Activated CD4-positive, alpha-beta T cell treated with anti-CD3 and anti-CD28 coated beads, Interleukin-2, amount 10 ng/mL, durations not matched to agents 7 days and 5 days (primary cell): ENCODE data around the gene PTPRN2. TPM values are rescaled to one million over a fixed set of nuclear protein-coding genes. Genes with fewer than 3 reads are reported as not detected.
"Not testable (repeated sequence)": the region's sequence is repeated elsewhere in the genome, so short reads cannot be mapped to it uniquely, and the experiment has no call there.

Source experiments
- CTCF ChIA-PET: fragments of 350-600 bp; sonication (Branson Sonifier 250); formaldehyde crosslinking; loops from one replicate; lab custom pipeline; 2021; ENCODE audit warnings: antibody characterized with exemption; lab: Charles Lee
- POLR2A ChIA-PET: fragments of 350-600 bp; sonication (Branson Sonifier 250); formaldehyde crosslinking; loops from one replicate; lab custom pipeline; 2021; ENCODE audit warnings: antibody characterized with exemption; lab: Charles Lee
- DNase-seq: peaks from one replicate; pipeline ENCODE4 v3.0.0-alpha.2; 2020
- H3K27ac Mint-ChIP-seq: one replicate; pipeline ENCODE4 v1.8.0; 2021; ENCODE audit warnings: mild to moderate bottlenecking, moderate library complexity, mixed read lengths
- H3K27me3 Mint-ChIP-seq: one replicate; pipeline ENCODE4 v1.8.0; 2021; ENCODE audit warnings: mixed read lengths
- H3K36me3 Mint-ChIP-seq: one replicate; pipeline ENCODE4 v1.8.0; 2021; ENCODE audit warnings: low read depth, mixed read lengths
- H3K4me1 Mint-ChIP-seq: one replicate; pipeline ENCODE4 v1.8.0; 2021; ENCODE audit warnings: mixed read lengths
- H3K4me3 Mint-ChIP-seq: one replicate; pipeline ENCODE4 v1.8.0; 2021; ENCODE audit warnings: mild to moderate bottlenecking, moderate library complexity, mixed read lengths
- H3K9me3 Mint-ChIP-seq: one replicate; pipeline ENCODE4 v1.8.0; 2021; ENCODE audit warnings: mixed read lengths
- total RNA-seq, 2 experiments: library from RNA; stranded (reverse); gene quantifications; one replicate each; pipeline ENCODE4 v1.2.3, GENCODE V29; 2021

PTPRN2 gene
- total RNA-seq, 2 experiments from 2014 or later, result 2.6 to 2.7 TPM

DNA sequence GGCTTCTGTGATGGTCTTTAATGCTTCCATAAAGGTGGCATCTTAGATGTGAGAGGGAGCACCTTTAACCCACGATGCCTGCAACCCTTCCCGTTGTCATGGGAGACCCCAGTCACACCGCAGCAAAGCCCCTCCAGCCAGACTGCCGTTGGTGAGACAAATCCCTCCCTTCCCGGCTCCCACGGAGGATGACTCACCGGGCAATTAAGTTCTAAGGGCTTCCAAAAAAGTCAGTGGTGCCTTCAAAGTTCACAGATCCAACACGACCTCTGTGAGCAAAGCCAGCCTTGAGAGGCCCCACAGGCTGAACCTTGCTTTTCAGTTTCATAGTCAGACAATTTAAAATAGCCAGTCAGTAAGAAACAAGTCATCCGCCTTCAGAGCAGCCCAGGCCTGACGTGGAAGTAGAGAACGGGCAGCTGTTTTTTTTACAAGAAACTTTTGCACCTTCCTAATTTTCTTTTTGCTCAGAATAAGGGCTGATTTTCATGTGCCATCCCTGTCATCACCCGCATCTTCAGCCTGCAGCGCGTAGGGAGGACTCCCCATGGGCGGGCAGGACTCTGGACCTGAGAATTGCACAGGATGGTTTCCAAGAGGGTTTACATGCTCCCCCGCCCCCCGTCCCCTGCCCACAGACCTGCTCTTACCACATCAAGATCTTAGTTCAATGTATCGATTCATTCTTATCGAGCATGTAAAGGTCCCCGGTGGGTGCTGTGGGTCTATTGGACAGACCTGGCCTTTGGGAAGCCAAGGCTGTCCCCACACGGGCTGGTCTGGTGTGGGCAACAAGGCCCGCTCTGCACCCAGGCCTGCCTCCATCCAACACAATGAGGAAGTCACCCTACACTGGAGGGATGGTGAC is 916.9 kb downstream of the PTPRN2 start:
- no peaks in the 10 kb centered on the region for H3K9me3 Mint-ChIP-seq

DNA sequence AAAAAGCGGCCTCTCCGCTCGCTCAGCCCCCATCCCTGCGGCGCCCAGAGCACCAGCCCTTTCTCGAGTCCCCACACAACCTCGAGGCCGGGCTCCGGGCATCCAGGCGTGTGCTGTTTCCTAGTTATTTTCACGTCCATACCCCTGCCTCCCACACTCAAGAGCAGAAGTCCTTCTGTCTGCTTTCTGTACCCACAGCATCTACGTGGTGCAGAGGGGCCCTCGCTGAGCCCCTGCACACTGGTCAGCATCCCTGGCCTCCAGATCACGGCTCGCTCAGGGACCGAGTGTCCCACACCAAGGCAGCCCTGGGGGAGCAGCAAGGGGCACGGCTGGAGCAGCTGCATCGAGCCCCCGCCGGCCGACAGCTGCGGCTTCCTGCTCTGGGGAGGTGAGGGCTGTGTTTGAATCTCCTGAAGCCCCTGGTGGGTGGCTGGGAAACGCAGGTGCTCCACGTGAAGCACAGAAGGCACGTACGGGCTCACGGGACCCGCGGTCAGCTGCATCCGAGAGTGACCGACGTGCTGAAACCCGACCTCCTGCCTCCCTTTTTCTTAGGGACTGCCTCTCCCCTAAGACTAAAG is 917.8 kb downstream of the PTPRN2 start:
- no peaks in the 10 kb centered on the region for H3K9me3 Mint-ChIP-seq
- POLR2A ChIA-PET, result no interaction called here
- no peak overlapping the region for H3K4me3 Mint-ChIP-seq
- DNase-seq, result no peak
- H3K36me3 Mint-ChIP-seq, result no peaks in the 10 kb centered on the region
- CTCF ChIA-PET, result no interaction called here
- no peak overlapping the region for H3K27ac Mint-ChIP-seq
- H3K4me1 Mint-ChIP-seq, result peaks cover 11% of the 10 kb centered on the region
- peaks cover 28% of the 10 kb centered on the region for H3K27me3 Mint-ChIP-seq

More for the DNA sequence above, 916.9 kb downstream of the PTPRN2 start:
- ChIA-PET CTCF (interaction anchor here (1.1 kb wide), 1 partner anchor 8 kb away, joined by 3 read pairs; no protein-coding TSS in a partner anchor), POLR2A (no interaction called here)
- Mint-ChIP-seq H3K36me3 (no peaks in the 10 kb centered on the region), H3K27ac (no peak overlapping the region), H3K27me3 (peaks cover 28% of the 10 kb centered on the region), H3K4me3 (no peak overlapping the region), H3K4me1 (peaks cover 11% of the 10 kb centered on the region)
- DNase-seq, result no peak

DNA sequence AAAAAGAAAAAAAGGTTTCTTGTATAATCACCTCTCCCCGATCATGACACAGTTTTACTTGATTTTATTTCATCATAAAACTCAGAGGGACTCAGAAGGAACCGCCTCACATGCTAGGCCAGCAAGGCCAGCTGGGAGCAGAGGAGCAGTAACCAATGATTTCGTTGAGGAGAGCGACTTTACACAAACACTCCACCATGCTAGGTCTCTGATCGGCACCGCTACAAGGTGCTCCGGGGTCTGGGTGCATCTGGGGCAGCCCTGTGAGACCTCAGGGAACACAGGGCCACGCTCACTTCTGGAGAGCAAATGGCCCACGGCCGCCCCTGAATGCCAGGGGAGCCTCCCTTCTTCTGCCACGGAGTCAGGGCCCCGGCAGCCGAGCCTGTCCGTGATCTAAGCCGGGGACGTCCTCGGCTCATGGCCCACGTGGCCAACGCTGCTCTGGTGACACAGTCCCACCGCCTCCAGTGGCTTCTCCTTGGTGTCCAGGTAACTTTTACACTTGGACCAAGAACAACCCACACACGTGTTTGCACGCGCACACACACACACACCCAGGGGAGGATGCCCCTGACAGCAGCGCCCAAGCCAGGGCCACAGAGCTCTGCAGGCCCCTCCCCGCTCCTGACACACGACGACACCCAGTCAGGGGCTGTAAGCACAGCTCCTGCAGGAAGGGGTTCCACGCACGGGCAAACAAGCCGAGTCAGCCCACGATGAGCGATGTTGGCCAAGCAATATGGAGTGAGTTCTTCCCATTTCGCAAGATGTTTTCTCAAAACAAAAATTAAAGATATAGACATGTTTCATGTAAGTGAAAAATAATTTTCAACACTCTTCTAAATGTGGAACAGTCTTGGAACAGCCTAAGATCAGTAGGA is 918.5 kb downstream of the PTPRN2 start:
- Mint-ChIP-seq H3K9me3 (no peaks in the 10 kb centered on the region), H3K27me3 (peaks cover 28% of the 10 kb centered on the region), H3K4me1 (peaks cover 11% of the 10 kb centered on the region), H3K36me3 (no peaks in the 10 kb centered on the region), H3K27ac (no peak overlapping the region), H3K4me3 (no peak overlapping the region)
- no peak for DNase-seq
- POLR2A ChIA-PET, result no interaction called here
- CTCF ChIA-PET, result no interaction called here

DNA sequence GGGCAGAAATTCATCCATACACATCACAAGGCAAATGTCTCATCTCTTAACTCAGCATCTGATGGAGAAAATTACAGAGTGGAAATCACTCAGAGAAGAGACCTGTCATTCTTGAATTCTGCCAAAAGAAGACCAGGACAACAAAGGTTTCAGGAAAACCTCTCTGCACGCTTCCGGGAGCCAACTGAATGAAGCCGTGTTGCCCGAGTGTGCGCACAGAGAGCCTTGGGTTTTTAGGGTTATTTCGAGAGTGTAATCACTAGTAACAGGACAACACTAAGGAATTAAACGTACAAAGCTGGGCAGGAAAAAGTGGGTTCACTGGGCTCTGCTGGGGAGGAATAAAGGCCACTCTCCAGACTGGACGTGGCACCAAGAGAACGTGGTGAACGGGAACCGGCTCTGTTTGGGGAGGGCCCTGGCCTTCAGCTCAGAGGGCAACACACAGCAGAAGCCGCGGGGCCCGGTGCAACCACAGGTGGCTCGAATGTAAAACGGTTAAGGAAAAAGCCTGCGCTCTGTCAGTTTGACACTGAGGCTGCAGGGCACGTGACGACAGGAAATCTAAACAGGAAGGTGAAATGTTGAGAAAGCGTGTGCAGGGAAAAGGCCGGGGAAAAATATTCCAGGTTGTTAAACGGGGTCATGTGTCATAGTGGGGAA is 919.3 kb downstream of the PTPRN2 start:
- Mint-ChIP-seq H3K36me3 (no peaks in the 10 kb centered on the region), H3K9me3 (no peaks in the 10 kb centered on the region), H3K27me3 (peaks cover 28% of the 10 kb centered on the region), H3K27ac (peak overlapping the region; percentile 19), H3K4me3 (no peak overlapping the region), H3K4me1 (peaks cover 11% of the 10 kb centered on the region)
- POLR2A ChIA-PET, result no interaction called here
- no peak for DNase-seq
- CTCF ChIA-PET, result no interaction called here

DNA sequence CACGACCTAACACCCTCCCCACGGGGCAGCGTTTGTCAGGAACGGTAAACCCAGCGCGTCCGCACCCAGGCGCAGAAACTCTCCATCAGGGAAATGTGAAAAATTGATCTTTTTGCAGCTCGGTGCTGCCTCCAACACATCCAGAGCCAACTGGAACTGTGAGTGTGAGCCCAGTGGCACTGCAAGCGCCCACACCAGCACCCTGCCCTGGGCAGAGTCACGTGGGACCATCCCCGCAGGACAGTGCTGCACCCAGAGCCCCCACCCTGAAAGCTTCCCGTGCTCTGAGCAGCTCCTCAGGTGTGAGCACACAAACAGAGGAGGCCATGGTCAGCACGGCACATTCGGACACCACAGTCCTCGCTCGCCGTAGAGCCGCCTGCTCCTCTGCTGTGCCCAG is 919.9 kb downstream of the PTPRN2 start:
- Mint-ChIP-seq H3K9me3 (no peaks in the 10 kb centered on the region), H3K36me3 (no peaks in the 10 kb centered on the region), H3K27me3 (peaks cover 28% of the 10 kb centered on the region), H3K4me1 (peaks cover 11% of the 10 kb centered on the region), H3K27ac (peak overlapping the region; percentile 19), H3K4me3 (no peak overlapping the region)
- POLR2A ChIA-PET, result no interaction called here
- CTCF ChIA-PET, result no interaction called here
- DNase-seq, result no peak

DNA sequence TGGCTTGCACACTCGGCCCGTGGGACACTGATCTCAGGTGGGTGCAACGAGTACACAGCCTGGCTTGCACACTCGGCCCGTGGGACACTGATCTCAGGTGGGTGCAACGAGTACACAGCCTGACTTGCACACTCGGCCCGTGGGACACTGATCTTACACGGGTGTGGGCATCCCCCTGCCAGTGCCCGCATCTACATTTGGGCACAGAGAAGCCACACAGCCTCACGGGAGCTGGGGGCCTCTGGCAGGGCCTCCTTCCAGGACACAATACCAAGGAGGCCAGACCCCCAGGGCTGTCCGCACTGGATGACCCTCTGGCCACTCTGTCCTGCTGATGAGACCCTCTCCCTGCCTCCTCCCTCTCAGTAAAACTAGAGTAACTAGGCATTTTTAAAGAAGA is 920.4 kb downstream of the PTPRN2 start:
- no peaks in the 10 kb centered on the region for H3K9me3 Mint-ChIP-seq
- H3K27me3 Mint-ChIP-seq, result peaks cover 26% of the 10 kb centered on the region
- CTCF ChIA-PET, result no interaction called here
- POLR2A ChIA-PET, result no interaction called here
- peaks cover 11% of the 10 kb centered on the region for H3K4me1 Mint-ChIP-seq
- H3K36me3 Mint-ChIP-seq, result no peaks in the 10 kb centered on the region
- no peak overlapping the region for H3K4me3 Mint-ChIP-seq
- H3K27ac Mint-ChIP-seq, result no peak overlapping the region
- no peak for DNase-seq

DNA sequence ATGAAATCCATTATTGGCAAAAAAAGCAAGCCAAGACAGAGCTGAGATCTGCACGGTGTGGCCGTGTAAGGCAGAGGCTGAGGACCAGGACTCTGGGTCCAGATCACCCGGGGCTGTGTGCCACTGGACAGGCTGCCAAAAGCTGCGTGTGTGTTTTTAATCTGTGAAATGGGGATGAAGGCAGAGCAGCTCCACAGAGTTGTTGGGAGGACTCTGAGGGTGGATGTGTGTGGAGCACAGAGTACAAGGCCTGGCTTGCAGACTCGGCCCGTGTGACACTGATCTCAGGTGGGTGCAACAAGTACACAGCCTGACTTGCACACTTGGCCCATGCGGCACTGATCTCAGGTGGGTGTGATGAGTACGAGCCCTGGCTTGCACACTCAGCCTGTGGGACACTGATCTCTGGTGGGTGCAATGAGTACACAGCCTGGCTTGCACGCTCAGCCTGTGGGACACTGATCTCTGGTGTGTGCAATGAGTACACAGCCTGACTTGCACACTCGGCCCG is 921.0 kb downstream of the PTPRN2 start:
- no peaks in the 10 kb centered on the region for H3K9me3 Mint-ChIP-seq
- no peaks in the 10 kb centered on the region for H3K36me3 Mint-ChIP-seq
- H3K27me3 Mint-ChIP-seq, result peaks cover 26% of the 10 kb centered on the region
- H3K4me1 Mint-ChIP-seq, result peaks cover 11% of the 10 kb centered on the region
- no peak for DNase-seq
- H3K4me3 Mint-ChIP-seq, result no peak overlapping the region
- ChIA-PET CTCF (no interaction called here), POLR2A (no interaction called here)
- H3K27ac Mint-ChIP-seq, result no peak overlapping the region

DNA sequence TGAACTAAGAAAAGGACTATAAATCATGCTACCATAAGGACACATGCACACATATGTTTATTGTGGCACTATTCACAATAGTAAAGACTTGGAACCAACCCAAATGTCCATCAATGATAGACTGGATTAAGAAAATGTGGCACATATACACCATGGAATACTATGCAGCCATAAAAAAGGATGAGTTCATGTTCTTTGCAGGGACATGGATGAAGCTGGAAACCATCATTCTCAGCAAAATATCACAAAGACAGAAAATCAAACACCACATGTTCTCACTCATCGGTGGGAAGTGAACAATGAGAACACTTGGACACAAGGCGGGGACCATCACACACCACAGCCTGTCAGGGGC is 922.0 kb downstream of the PTPRN2 start:
- DNase-seq, H3K9me3 Mint-ChIP-seq, H3K27ac Mint-ChIP-seq, H3K4me3 Mint-ChIP-seq, H3K36me3 Mint-ChIP-seq, CTCF ChIA-PET, POLR2A ChIA-PET: not testable (repeated sequence)
- peaks cover 23% of the 10 kb centered on the region for H3K27me3 Mint-ChIP-seq
- peaks cover 11% of the 10 kb centered on the region for H3K4me1 Mint-ChIP-seq

DNA sequence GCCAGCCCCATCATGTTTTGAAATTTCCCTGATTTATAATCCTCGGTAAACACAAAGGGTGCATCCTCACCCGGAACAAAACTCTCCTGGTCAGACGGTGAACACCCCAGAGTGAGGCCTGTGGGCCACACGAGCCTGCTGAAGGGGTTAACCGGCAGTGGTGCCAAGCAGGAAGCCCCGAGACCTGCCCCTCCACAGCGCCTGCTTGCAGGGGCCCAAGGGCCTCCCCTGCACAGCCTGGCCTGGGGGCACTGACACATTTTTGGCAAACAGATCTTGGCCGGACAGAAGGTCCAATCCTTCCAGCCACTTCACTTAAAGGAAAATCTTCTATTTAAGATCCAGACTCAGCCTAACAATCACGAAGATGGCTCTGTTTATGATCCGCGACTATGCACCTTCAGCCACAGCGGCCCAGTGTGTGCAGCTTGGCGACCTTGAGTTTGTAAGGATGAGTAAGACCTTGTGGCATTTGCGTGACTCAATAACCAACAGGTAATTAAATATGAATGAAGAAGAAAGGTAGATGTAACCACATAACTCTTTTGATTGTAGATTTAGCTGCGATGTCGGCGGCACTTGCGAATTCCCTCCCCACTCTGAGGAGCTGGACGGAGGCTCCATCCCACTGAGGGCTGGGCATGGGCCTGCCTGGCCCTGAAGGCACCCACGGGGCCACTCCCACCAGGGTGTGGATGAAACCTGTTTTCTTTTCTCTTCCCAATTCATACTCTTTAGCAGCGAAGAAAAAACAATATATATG is 922.6 kb downstream of the PTPRN2 start:
- peaks cover 18% of the 10 kb centered on the region for H3K27me3 Mint-ChIP-seq
- no peak for DNase-seq
- CTCF ChIA-PET, result no interaction called here
- no peak overlapping the region for H3K27ac Mint-ChIP-seq
- POLR2A ChIA-PET, result no interaction called here
- H3K9me3 Mint-ChIP-seq, result no peaks in the 10 kb centered on the region
- no peaks in the 10 kb centered on the region for H3K36me3 Mint-ChIP-seq
- H3K4me3 Mint-ChIP-seq, result no peak overlapping the region
- H3K4me1 Mint-ChIP-seq, result peaks cover 14% of the 10 kb centered on the region

DNA sequence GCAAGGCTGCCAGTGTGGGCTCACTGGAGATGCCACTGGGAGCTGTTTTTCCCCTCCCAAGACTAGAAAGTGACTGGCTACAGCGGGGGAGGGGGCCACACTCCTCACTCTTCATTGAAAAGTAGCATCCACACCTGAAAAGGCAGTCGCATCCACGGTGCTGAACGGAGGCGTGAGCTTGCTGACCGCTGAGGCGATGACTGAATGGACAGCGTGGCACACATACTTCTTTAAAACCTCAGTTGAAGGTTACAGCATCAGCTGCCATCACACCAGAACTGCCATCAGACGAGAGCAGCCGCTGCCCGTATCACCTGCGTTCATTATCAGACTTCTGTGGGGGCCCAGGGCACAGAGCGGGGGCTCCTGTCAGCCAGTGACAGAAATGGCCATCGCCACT is 923.6 kb downstream of the PTPRN2 start:
- no peak for DNase-seq
- H3K27ac Mint-ChIP-seq, result no peak overlapping the region
- peaks cover 17% of the 10 kb centered on the region for H3K4me1 Mint-ChIP-seq
- H3K9me3 Mint-ChIP-seq, result no peaks in the 10 kb centered on the region
- peaks cover 8% of the 10 kb centered on the region for H3K27me3 Mint-ChIP-seq
- H3K4me3 Mint-ChIP-seq, result no peak overlapping the region
- H3K36me3 Mint-ChIP-seq, result no peaks in the 10 kb centered on the region
- ChIA-PET CTCF (no interaction called here), POLR2A (no interaction called here)

DNA sequence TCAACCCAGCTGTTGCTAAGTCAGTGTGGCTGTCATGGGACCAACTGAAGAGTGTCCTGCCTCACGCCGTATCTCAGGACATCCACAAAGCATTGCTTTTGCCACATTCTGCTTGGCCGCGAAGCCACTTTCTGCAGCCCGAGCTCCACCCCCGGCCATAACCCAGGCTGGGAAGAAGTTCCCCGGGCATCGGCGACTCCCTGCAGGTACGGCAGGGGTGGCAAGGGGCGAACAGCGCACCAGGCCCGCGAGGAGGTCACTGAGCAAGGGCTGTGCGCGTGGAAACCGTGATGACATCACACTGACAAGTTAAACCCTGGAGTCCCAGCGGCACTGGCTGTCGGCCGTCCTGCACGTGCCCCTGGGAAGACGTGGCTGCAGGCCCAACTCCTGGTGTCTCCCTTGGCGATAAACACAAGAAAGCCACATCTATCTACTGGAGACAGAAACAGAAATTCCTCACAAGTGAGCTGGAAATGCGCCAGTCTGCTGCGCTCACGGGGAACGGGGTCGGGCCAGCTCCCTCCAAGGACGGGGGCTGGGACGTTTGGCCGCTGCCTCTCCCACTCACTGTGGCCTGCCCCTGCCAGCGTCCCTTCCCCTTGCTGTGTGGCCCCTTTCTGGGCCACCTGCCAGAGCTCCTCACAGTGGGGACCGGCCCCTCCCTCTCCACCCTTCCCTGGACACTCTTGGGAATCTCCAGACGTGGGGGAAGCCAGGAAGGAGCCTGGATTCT is 924.5 kb downstream of the PTPRN2 start:
- ChIA-PET POLR2A (no interaction called here), CTCF (interaction anchor here (1.1 kb wide), 1 partner anchor 9 kb away, joined by 3 read pairs; no protein-coding TSS in a partner anchor)
- DNase-seq, result no peak
- Mint-ChIP-seq H3K36me3 (no peaks in the 10 kb centered on the region), H3K4me3 (no peak overlapping the region), H3K4me1 (peaks cover 13% of the 10 kb centered on the region), H3K9me3 (no peaks in the 10 kb centered on the region), H3K27me3 (peaks cover 2% of the 10 kb centered on the region), H3K27ac (no peak overlapping the region)
